Fibroblast of peridontal ligament (primary cell): ENCODE data around the gene PCSK6.

Experiments used
- DNase-seq: peaks from one replicate; pipeline ENCODE4 v3.0.0-alpha.2; 2010; ENCODE audit errors: extremely low read depth

The PCSK6 gene

DNA sequence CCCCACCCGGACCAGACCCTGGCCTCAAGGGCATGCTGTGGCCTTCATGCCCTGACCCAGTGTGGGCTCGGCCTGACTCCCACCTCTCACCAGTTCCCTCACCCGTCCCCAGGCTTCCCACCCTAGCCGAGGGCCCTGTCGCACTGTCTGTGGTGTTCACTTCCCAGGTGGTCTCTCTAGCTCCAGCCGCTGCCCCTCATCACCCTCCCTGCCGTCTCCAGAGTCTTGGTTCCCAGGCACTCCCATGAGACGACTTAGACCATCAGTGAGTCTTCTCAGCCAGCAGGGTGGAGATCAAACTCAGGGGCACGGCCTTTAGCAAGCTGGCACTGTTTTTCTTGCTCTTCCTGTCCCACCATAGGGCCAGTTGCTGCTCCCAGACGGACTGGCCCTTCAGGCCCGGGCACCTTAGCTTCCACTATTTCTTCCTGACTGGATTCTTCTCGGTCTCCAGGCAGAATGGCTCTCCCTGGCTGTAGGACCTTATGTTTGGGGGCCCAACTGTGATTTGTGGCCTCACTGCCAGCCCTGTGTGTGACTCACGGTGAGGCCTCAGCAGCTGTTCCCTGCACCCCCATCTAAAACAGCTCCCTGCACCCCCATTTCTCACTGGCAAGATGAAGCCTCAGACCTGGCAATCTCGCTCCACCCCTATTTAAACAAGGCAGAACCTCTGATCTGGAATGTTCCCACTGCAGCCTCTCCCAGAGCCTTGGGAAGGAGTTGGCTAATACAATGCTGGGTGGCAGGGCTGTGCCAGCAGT, 9.4 kb upstream of the PCSK6 start:
- DNase-seq = no peak

DNA sequence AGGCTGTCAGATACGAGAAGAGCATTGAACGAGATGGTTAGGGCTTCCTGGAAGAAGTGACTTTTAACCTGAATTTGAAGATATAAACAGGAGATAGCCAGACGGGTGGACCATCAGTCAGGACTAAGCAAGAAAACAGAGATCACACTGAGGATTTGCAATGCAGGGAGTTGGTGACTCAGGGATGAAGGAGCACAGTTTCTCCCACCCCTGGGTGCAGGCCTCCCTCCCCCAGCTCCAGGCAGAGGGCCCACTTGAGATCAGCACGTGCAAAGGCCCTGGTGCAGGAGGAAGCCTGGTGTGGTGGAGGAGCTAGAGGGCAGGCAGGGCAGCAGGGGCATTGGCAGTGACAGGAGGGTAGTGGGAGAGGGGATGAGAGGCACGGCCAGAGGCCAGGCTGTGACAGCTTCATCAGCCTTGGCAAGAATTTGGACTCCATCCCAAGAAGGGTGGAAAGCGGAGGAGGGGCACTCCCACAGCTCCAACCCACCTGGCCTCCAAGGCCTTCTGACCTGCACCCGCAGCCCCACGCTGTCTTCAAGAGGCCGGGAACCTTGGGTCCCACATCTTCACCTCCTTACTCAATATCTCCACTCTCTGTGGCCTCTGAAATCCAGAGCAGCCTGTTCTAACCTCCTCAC, 8.7 kb upstream of the PCSK6 start:
- DNase-seq = no peak

GRCh38 chr15:101497484-101498034, 8.1 kb upstream of the PCSK6 start:
- no peak for DNase-seq

- DNase-seq = no peak
Observed at GRCh38 chr15:101497017-101497416, 7.5 kb upstream of the PCSK6 start.

- DNase-seq = no peak
Observed at GRCh38 chr15:101496198-101496986, 6.9 kb upstream of the PCSK6 start.

DNA sequence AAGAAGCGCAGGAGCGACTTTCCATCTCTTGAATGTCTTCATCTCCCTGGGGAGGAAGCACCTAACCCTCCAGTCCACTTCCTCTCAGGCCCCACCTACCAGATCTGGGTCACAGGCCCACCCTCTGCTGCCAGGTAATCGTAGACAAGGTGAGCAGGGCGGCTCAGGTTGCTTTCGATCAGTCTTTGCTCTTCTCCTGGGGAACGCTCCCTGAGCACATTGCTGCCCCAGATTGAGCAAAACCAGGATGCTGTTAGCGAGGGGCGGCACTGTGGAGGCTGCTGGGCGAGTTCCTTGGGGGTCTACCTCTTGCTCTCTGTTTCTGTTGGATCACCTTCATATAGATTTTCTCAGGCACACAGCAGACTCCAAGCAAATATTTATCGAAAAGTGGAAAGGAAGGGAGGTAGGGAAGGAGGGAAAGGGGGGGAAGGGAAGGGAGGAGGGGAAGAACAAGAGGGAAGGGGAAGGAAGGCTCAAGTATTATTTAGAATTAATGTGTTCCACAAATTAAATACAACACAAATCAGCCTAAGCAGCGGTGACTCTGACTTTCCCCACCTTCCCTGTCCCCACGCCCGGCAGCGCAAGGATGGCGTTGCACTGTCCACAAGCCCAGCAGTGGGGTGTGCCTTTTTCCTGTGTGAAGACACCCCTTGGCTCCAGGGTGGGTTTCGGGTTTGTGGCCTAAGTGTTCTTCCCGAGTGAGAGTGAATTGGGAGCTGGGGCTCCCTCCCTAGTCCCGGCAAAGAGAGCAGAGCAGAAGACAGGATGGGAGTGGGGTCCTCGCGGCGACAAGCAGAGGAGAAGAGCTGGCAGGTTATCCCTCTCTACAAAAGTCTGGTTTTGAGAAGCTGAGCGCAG, 6.1 kb upstream of the PCSK6 start:
- no peak for DNase-seq

DNA sequence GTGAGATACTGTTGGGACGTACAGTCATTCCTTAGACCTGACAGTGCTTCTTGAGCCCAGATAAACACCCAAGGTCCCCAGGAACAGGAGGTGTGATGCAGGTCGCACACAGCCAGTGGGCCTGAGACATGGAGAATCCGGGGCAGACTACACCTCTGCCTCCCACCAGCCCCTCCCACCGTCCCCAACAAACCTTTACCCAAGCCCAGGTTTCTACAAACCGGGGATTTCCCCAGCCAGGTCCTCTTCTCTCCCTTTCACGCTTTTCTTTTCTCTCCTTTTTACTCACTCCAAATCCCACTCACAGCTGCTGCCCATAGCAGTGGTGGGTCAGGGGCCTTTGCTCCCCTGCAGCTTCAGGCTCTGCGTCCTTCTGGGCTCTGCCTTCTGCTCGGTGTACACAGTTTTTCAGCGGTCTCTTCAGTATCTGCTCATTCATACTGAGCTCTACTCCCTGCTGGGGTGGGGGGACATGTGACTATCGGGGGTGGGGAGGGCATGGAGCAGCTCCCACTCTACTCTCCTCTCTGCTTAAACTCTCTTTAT, 4.8 kb upstream of the PCSK6 start:
- no peak for DNase-seq

GRCh38 chr15:101492766-101493692, 3.5 kb upstream of the PCSK6 start:
- no peak for DNase-seq

DNA sequence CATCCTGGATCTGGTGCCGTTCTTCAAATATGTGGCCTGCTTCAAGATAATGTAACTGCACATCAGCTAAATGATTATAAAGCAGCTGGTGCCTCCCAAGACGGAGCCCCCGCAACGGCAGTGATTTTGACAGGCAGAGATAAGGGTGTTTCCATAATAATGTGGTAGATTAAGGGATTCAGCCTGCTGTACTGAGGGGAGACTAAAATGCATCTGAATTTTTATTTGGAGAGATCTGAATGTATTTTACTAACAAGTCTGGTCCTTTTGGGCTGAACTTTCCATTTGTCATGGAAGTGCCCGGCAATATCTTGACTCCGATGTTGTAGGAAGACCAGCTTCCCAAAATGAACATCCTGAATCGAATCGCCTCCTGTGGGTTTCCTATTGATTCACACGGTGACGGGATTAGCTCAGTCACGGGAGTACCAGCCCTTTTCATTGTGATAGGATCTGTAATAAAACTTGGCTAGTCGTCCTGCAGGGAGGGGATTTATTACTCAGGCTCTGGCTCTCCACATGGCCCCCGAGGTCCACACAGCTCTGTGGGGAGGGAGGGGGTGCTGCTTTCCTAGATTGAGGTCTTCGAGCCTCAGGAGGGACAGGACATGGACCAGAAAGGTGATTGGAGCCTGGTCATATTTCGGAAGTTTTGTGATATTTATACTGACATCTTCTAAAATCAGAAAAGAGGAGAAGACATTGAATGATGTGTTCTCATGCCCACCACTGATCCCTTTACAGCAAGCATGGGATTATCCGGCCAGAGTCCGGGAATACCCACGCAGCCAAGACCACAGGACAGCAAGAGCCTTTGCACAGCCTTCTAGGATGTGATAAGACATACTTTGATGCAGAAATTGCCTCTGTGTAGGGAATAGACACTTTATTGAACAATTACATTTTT, 2.5 kb upstream of the PCSK6 start:
- DNase-seq = no peak

GRCh38 chr15:101490922-101491733, 1.6 kb upstream of the PCSK6 start:
- no peak for DNase-seq

DNA sequence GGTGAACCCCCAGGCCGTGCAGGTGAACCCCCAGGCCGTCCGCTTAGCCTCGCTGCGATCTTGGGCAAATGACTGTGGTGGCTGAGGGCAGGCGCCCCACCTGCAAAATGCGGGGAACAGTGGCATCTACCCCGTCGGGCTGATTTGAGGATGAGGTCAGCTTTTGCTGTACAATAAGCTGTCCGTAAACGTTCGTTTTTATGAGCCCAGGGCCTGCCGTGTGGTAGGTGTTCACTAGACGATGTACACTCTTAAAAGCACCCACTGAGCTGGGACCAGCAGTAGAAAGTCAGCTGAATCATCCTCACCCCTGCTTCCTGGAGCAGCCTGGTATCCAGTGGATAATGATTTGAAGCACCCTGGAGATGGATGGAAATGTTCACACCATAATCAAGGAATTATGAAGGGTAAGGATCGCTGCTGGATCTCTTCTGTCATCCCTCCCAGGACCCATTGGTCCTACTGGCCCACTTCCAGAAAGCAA, 943 bp upstream of the PCSK6 start:
- no peak for DNase-seq

DNA sequence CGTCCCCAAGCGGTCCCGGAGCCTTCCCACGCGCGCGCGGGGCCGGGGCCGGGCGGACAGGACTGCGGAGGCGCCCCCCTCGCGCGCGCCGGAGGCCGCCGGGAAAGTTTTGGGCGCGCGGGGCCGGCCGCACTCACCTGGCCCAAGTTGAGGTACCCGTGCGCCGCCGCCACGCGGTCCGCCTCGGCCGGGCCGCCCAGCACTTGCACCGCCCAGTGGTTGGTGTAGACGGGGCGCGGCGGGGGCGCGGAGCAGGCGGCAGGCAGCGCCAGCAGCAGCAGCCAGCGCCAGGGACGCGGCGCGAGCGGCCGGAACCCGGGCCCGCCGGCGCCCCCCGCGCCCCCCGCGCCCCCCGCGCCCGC, 289 bp downstream of the PCSK6 start:
- no peak for DNase-seq

GRCh38 chr15:101488300-101489164, 975 bp downstream of the PCSK6 start:
- DNase-seq = no peak

DNA sequence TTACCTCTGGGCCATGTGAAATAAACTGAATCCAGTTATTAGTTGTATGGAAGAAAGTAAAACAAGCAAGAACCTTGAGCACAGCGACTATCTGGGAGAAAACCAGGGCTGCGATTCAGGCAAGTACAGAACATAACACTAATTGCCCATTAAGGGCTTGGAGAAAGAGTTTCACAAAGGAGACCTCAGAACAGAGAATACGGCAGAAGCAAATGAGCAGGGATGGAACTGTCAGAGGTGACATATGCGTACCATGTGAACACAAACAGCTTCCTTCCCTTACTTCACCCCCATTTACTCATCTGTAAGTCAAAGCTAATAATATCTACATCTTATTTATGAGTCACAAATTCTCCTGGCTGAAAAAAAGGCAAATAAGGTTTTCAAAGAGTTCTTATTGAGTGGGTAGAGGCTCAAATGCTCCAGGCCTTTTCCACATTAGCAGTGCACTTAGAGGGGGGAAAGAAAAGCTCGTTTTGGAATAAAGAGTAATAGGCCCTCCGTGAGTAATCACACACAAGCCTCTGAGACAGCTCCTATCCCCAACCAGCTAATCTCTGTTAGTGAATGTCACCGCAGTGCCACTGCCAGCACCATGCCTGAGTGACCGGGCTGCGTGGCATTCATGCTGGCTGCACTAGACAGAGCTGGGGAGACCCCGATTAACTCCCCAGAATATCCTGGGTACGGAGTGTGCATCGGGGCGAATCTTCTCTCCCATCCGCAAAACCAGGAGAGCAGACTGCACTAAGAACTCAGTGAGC, 2.6 kb downstream of the PCSK6 start:
- no peak for DNase-seq

GRCh38 chr15:101483462-101483861, 6.0 kb downstream of the PCSK6 start:
- no peak for DNase-seq
